Measurements from ENCODE around the gene USP15. TPM values are rescaled to one million over a fixed set of nuclear protein-coding genes. Genes with fewer than 3 reads are reported as not detected.
A peak's percentile ranks its signal among the peaks of the same experiment; 100 is the strongest.

USP15 gene
- total RNA-seq, 1 experiment from 2014 or later, result 35.3 TPM

DNA sequence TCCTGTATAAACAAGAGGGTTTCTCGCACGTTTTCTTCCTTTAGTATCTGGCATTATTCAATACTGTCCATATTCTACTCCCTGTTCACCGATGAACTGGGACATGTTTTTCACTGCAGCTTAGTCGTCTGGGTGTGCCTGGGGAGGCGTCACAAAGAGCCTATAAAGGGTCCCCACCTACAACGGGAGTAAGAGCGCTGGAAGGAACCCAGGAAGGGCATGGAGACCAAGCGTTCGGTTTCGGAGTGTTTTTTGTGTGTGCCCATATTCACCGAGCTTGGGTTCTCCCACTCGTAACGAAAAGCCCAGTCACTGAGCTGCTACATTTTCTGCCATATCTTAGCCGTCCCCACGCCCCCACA is 592 bp upstream of the USP15 start:
- peak overlapping the region; percentile 51 for H3K4me2 ChIP-seq (ENCODE audit: insufficient read depth, insufficient read length, low read length)
- H2BK15ac ChIP-seq (ENCODE audit: low read depth, low read length), result no peak overlapping the region
- peak overlapping the region; percentile 1 for H2AFZ ChIP-seq (ENCODE audit: low read length)
- TF ChIP-seq, protein P1, sequence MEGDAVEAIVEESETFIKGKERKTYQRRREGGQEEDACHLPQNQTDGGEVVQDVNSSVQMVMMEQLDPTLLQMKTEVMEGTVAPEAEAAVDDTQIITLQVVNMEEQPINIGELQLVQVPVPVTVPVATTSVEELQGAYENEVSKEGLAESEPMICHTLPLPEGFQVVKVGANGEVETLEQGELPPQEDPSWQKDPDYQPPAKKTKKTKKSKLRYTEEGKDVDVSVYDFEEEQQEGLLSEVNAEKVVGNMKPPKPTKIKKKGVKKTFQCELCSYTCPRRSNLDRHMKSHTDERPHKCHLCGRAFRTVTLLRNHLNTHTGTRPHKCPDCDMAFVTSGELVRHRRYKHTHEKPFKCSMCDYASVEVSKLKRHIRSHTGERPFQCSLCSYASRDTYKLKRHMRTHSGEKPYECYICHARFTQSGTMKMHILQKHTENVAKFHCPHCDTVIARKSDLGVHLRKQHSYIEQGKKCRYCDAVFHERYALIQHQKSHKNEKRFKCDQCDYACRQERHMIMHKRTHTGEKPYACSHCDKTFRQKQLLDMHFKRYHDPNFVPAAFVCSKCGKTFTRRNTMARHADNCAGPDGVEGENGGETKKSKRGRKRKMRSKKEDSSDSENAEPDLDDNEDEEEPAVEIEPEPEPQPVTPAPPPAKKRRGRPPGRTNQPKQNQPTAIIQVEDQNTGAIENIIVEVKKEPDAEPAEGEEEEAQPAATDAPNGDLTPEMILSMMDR (conservative IDR thresholded peaks at IDR 0.05), result no peak
- no peaks in the 10 kb centered on the region for H4K20me1 ChIP-seq (ENCODE audit: control insufficient read depth, insufficient read depth, insufficient read length)
- H3K4ac ChIP-seq (ENCODE audit: low read depth, low read length), result no peak overlapping the region
- Mint-ChIP-seq H3K27me3 (ENCODE audit: low read depth) (no peaks in the 10 kb centered on the region), H3K4me1 (peaks cover 17% of the 10 kb centered on the region in 2 experiments), H3K4me3 (peak overlapping the region; percentile 98 to 99), H3K9me3 (0 out of 5 replicates have a peak, but pooled peaks cover 0 to 2% of the 10 kb centered on the region in 2 experiments), H3K36me3 (ENCODE audit: insufficient read depth in 1 of 3, low read depth in 3 of 3) (peaks cover 0 to 3% (median 3%) of the 10 kb centered on the region in 3 experiments; a peak in 5 of 7 replicates), H3K27ac (peak overlapping the region; percentile 92 to 96 (median 95))
- H3K18ac ChIP-seq (ENCODE audit: insufficient read length, low read depth, low read length), result peak overlapping the region; percentile 75
- peaks cover 6% of the 10 kb centered on the region for H3K79me1 ChIP-seq (ENCODE audit: insufficient read depth, low read depth, low read length, poor library complexity, severe bottlenecking)
- peak overlapping the region; percentile 74 for H3K9ac ChIP-seq (ENCODE audit: extremely low read depth, insufficient read length, low read length)
- no peak overlapping the region for H3K56ac ChIP-seq (ENCODE audit: insufficient read length, low read depth, low read length)
- no peaks in the 10 kb centered on the region for H3K4me1 ChIP-seq (ENCODE audit: insufficient read depth, low read length)
- no peak overlapping the region for H4K5ac ChIP-seq (ENCODE audit: insufficient read length, low read depth, low read length)
- peak overlapping the region; percentile 49; the same call in 1 of the 2 replicates for H3K14ac ChIP-seq (ENCODE audit: insufficient read depth, low read length)
- no peaks in the 10 kb centered on the region for H3K27me3 ChIP-seq (ENCODE audit: insufficient read depth, low read length)
- no peak overlapping the region for H3K27ac ChIP-seq (ENCODE audit: insufficient read length, low read depth, low read length)
- H3K79me2 ChIP-seq (ENCODE audit: insufficient read depth, low read length), result peaks cover 11% of the 10 kb centered on the region; the same call in 1 of the 2 replicates
- peaks cover 4% of the 10 kb centered on the region for H3K23me2 ChIP-seq (ENCODE audit: insufficient read length, low read depth, low read length, poor library complexity, severe bottlenecking)
- H2AK5ac ChIP-seq (ENCODE audit: insufficient read length, low read length), result no peak overlapping the region
- no peak overlapping the region for H3T11ph ChIP-seq (ENCODE audit: low read length)
- no peaks in the 10 kb centered on the region for H3K9me3 ChIP-seq (ENCODE audit: control insufficient read depth, low read depth, low read length)
- H2BK5ac ChIP-seq (ENCODE audit: insufficient read length, low read length), result no peak overlapping the region
- DNase-seq, result no peak
- no peak overlapping the region for H4K91ac ChIP-seq (ENCODE audit: insufficient read length, low read depth, low read length)
- no peak overlapping the region for H3K23ac ChIP-seq (ENCODE audit: insufficient read length, low read depth, low read length)
- no peak overlapping the region for H2BK120ac ChIP-seq (ENCODE audit: low read depth, low read length, poor library complexity, severe bottlenecking)
- H2BK20ac ChIP-seq (ENCODE audit: low read depth, low read length, poor library complexity, severe bottlenecking), result no peak overlapping the region
- H2BK12ac ChIP-seq (ENCODE audit: insufficient read length, low read depth, low read length), result no peak overlapping the region
- H4K8ac ChIP-seq (replicated peaks; ENCODE audit: insufficient read length, low read depth, low read length), result no peak overlapping the region
- no CpG with 5 or more reads among the region's 15 CpGs for WGBS (ENCODE audit: extremely low coverage, insufficient read length, low lambda C conversion rate)
